ENCODE measurements around the gene NOP9.

NOP9 gene

DNA sequence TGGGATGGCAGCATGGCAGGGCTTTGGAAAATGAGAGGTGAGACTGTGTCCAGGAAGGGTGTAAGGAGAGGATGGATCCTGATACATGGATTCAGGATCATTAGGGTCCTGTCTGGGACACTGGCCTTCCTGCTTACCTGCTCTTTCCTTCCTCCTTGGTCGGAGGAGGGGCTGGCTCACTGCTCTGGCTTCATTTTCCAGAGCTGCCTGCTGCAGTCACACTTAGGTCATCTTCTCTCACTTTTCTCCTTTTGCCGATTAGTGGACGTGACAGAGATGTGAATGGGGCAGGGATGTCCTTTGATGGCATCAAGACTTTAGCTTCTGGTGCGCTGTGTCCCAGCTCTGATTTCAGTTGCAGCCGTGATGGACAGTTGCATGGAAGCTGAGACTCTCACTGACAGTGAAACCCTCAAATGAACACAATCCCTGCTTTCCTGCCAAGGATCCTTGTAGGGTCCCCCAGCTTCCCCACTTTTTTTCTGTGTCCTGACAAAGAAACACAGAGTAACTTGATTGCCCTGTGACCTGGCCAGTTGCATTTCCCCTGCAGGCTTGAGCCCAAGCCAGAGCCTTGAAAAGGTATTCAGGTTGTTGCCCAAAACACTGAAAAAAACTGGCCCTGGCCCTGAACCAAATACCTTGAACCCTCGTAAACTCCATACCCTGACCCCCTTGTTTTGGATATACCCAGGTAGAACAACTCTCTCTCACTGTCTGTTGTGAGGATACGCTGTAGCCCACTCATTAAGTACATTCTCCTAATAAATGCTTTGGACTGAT, 8.9 kb downstream of the NOP9 start:
- no peak for DNase-seq (ENCODE audit: low spot score)

DNA sequence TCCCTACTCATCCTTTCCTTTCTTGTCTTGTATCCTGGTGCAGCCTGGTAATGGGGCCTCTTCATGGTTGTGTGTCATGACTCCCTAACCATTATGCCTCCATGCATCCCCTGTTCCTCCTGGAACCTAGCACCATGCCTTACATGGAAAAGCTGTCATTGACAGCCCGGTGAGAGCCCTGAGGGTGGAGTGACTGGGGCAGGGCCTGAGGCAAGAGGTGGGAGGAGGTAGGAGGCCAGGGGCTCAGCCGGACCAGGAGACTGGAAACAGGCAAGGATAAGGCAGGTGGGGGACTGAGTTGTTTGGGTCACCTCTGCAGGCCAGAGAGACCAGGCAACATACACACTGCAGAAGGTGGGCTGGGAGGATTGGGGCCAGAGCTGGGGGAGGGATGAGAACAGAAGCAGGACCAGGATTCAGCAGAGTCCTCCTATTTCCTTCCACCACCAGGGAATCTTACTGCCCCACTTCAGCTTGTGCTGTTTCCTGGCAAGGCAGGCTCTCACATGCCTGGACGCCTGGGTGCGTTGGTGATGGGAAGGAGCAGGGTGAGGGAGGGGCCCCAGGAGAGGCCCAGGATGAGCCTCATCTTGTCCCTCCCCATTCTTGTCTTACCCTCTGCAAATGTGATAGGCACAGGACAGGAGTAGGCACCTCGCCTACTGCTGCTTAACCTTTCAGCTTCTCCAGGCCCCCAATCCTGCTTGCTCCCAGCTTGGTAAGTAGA, 10.1 kb downstream of the NOP9 start, which contains the start of gene LTB4R2:
Gene LTB4R2 (plus strand): TSS at position 603 of the 727 bp plus-strand sequence. CDS start 525 bp downstream, outside the sequence.
- no peak for DNase-seq (ENCODE audit: low spot score)

DNA sequence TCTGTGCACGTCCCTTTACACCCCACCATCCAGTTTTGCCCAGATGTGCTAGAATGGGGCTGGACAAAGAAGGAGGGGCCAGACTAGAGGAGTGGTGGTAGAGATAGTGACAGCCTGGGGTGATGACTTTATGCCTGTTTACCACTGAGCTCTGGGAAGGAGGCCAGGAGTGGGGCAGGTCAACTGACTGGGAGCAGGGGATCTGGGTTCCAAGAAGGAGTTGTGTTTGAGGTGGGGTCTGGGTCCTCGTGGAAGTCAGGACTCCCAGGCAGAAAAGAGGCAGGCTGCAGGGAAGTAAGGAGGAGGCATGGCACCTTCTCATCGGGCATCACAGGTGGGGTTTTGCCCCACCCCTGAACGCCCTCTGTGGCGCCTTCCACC, 10.6 kb downstream of the NOP9 start:
- DNase-seq (ENCODE audit: low spot score), result no peak

DNA sequence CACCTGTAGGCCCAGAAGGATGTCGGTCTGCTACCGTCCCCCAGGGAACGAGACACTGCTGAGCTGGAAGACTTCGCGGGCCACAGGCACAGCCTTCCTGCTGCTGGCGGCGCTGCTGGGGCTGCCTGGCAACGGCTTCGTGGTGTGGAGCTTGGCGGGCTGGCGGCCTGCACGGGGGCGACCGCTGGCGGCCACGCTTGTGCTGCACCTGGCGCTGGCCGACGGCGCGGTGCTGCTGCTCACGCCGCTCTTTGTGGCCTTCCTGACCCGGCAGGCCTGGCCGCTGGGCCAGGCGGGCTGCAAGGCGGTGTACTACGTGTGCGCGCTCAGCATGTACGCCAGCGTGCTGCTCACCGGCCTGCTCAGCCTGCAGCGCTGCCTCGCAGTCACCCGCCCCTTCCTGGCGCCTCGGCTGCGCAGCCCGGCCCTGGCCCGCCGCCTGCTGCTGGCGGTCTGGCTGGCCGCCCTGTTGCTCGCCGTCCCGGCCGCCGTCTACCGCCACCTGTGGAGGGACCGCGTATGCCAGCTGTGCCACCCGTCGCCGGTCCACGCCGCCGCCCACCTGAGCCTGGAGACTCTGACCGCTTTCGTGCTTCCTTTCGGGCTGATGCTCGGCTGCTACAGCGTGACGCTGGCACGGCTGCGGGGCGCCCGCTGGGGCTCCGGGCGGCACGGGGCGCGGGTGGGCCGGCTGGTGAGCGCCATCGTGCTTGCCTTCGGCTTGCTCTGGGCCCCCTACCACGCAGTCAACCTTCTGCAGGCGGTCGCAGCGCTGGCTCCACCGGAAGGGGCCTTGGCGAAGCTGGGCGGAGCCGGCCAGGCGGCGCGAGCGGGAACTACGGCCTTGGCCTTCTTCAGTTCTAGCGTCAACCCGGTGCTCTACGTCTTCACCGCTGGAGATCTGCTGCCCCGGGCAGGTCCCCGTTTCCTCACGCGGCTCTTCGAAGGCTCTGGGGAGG, 11.3 kb downstream of the NOP9 start, which contains the start of gene LTB4R:
Gene LTB4R (plus strand): TSS at position 857 of the 959 bp plus-strand sequence. CDS start 4,150 bp downstream, outside the sequence.
- DNase-seq (ENCODE audit: low spot score), result no peak

DNA sequence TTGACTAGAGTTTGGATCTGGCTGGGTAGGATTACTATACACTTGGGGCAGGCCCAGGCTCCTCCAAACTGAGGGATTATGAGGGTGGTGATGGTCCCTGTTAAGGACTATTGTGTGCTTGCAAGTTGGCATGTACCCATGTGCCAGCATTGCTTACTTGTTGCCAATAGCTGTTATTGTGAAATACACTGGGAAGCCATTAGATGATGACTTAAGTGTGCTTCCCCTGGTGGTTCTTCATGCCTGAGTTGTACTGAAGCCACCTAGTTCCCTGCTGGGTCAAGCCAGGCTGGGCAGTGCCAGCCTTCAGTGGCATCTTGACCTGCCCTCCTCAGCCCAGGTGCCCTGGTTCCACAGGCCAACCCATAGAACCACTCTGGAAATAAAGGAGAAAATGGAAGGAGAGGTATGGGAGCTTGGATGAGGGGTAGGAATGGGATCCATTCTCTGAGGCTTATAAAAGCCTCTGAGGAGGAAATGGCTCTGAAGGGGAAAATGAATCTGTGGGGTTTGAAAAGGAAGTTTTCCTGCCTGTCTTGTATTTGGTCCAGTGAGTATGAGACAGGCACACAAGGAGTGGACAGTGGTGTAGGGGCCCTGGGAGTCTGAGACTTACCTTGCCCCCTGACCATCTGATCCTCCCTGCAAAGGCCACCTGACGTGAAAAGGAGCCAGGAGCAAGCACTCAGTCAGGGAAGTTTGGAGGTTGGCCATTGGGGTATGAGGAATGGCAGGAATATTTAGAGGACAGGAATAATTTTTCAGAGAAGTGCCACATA, 12.4 kb downstream of the NOP9 start:
- no peak for DNase-seq (ENCODE audit: low spot score)

DNA sequence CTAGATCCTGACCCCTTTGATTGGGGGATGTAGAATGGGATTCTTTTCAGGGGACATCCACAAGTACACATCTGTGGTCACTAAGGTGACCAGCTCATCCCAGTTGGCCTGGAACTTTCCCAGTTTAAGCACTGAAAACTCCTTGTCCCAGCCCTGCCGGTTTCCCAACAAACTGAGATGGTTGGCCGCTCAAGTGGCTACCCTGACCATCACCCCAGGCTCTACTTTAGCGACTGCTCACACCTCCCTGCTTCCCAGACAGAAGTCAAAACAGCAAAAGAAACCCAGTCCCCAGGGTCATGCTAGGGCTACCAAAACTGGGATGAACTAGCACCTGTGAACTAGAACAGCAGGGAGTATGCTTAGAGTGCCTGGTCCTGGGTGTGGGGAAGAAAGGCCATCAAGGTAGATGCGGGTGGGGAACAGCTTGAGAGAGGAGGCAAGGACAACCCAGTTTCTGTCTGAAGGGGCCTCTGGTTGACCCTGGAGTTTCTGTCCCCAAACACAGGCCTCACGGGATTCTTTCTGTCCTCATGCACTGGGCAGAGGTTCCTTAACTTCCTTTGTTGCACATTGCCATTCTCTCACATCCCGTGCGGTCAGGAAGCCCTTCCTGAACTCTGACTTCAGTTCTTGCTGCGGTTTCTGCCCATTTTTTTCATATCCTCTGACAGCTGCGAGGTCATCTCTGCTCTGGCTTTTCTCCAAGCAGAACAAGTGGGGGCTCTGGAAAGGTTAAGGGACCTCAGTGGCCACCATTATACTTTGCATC, 13.3 kb downstream of the NOP9 start:
- DNase-seq (ENCODE audit: low spot score), result no peak

DNA sequence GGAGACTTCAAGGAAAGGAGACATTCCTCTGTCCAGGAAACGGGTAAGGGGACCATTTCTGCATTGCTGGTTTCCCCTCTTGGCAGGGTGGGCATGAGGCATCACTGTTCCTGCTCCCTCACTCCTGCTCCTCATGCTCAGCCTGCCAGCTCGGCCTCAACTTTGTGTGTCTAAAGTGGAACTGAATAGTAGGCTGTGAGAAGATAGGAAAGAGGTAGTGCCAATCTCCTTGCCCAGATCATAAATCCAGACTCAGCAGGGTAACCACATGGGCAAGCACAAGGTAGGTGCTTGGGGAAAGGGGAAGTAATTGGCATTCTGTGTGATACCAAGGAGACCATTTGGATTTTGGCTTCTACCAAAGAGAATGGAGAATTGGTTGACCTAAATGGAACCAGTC, 14.3 kb downstream of the NOP9 start:
- DNase-seq (ENCODE audit: low spot score), result no peak

DNA sequence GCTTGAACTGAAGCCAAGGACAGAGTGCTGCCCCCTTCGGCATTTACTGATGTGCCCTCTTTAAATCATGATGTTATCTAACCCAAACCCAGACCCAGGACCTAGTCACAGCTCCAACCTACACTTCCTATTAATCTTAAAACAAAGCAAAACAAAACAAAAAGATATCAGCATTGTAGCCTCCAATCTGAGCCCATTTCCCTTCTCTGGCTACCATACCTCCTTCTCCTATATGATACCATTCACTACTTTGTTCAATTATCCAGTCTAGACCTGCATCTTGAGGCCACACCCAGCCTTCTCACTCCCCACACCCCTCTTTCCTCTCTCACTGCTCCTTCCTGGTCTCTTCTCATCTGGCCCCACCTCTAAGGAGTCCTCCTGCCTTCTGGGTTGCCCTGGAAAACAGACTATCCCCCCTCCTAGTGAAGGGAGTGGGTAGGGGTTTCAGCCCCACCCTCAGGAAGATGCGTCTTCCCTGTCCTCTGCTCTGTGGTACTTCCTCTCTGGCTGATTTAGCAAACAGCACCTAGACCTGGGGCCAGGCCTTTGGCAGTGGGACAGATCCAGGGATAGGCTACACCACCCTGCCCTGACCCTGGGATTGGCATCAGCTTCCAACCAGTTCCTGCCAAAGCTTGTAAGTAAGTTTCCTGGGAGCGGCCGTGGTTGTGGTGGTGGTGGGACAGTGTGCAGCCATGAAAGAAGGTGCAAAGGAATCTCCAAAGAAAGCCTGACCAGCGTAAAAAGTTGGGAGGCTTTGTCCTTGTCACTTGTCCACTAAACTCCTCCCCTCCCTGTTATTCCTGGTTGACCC, 14.9 kb downstream of the NOP9 start:
- no peak for DNase-seq (ENCODE audit: low spot score)

DNA sequence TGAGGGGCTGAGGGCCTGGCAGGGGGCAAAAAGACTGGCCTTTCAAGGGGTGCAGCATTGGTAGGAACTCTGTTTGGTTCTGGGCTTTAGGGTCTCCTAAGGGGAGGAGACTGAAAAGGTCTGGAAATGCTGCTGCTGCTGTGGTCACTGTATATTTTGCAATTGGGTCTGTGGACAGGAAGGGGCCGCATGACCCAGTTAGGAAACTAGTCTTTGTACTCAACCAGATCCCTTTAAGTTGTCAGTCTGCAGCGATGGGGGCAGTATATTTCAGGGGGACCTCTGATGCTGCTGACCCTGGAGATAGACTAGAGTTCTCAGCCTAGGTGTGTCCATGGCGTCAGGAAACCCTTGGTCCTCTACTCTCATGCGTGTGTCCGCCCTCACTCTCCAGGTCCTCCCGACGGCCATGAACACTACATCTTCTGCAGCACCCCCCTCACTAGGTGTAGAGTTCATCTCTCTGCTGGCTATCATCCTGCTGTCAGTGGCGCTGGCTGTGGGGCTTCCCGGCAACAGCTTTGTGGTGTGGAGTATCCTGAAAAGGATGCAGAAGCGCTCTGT, 15.7 kb downstream of the NOP9 start:
- no peak for DNase-seq (ENCODE audit: low spot score)

DNA sequence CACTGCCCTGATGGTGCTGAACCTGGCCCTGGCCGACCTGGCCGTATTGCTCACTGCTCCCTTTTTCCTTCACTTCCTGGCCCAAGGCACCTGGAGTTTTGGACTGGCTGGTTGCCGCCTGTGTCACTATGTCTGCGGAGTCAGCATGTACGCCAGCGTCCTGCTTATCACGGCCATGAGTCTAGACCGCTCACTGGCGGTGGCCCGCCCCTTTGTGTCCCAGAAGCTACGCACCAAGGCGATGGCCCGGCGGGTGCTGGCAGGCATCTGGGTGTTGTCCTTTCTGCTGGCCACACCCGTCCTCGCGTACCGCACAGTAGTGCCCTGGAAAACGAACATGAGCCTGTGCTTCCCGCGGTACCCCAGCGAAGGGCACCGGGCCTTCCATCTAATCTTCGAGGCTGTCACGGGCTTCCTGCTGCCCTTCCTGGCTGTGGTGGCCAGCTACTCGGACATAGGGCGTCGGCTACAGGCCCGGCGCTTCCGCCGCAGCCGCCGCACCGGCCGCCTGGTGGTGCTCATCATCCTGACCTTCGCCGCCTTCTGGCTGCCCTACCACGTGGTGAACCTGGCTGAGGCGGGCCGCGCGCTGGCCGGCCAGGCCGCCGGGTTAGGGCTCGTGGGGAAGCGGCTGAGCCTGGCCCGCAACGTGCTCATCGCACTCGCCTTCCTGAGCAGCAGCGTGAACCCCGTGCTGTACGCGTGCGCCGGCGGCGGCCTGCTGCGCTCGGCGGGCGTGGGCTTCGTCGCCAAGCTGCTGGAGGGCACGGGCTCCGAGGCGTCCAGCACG, 16.4 kb downstream of the NOP9 start:
- DNase-seq (ENCODE audit: low spot score), result peak; percentile 65

DNA sequence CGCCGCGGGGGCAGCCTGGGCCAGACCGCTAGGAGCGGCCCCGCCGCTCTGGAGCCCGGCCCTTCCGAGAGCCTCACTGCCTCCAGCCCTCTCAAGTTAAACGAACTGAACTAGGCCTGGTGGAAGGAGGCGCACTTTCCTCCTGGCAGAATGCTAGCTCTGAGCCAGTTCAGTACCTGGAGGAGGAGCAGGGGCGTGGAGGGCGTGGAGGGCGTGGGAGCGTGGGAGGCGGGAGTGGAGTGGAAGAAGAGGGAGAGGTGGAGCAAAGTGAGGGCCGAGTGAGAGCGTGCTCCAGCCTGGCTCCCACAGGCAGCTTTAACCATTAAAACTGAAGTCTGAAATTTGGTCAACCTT, 16.9 kb downstream of the NOP9 start:
- DNase-seq (ENCODE audit: low spot score), result no peak

DNA sequence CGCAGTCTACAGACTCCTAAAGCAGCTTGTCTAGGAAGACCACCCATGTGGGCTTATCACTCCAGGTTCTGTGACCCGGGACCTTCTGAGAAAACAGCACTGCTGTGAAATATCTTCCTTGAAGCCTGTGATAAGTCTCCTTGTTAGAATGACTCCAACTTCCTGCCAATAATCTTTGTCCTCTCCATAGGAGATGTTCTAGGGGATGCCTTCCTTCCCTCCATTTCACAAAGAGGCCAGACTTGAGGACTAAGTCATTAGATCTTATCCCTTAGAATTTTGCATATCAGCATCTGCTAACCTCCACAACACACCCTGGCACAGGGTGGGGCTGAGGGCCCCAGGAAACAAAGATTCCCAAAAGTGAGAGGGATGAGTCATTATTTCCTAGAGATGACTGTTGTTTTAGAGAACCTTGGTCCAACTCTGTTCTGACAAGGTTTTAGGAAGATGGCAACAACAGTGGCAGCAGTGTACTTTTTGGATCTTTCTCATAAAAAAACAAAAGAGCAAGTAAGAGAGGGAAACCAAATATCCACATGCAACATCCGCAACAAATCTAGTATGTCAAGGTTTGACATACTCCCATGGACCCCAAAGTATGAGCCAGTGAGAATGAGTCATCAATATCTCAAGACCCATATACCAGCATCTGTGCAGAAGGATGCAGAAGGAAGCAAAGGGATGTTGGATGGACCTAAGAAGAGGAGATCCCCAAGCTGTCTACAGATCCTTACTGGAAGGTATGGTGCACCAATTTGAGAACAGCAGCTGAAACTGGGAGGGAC, 17.7 kb downstream of the NOP9 start:
- no peak for DNase-seq (ENCODE audit: low spot score)

DNA sequence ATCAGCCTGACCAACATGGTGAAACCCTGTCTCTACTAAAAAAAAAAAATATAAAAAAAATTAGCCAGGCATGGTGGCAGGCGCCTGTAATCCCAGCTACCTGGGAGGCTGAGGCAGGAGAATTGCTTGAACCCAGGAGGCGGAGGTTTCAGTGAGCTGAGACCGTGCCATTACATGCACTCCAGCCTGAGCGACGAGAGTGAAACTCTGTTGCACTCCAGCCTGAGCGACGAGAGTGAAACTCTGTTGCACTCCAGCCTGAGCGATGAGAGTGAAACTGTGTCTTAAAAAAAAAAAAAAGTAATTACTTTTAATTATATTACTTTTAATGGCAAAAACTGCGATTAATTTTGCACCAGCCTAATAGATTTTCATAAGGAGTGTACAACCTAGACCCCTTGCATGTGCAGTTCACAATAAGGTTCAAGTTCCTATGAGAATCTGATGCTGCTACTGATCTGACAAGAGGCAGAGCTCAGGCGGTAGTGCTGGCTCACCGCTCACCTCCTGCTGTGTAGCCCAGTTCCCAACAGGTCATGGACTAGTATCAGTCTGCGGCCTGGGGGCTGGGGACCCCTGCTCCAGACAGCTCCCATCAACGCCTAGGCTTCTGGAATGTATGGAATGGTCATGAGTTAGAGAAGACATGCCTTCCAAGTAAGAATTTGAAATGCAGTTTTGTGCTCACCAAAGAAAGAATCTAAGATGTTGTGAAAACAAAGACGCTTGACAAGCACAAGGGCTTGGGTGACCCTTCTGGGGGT, 21.7 kb downstream of the NOP9 start:
- DNase-seq (ENCODE audit: low spot score), result no peak

DNA sequence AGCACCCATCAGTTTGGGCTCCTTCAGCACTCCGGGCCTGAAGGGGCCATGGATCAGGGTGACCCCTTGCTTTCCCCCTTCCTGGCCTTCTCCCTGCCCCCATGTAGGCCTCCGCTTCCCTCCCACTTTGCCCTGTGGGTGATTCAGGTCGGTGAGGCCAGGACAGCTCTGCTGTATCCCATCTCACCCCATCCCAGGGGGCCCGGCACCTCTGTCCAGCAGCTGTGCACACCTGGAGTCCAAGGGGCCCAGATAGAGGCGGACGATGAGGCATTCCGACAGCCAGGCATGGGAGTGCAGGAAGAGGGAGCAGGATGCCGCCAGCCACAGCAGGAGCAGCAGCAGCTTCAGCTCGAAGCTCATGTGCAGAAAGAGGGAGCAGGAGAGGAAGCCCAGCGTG, 23.0 kb downstream of the NOP9 start:
- no peak for DNase-seq (ENCODE audit: low spot score)

DNA sequence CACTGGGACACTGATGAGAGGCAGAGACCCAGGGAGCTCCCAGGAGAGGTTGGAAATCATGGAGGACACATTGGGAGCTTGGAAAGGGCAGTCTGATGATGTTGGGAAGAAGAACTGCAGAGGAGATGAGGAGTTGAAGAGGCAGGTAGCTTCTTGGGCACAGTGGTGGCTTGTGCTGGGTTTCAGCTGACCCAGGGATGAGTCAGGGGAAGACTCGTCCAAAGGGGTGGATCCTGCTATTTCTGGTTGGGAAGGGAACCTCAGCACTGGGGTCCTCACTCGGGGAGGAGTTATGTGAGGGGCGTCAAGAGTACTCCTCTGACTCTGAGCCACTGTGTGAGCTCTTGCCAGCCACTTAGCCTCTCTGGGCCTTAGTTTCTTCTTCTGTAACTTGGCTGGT, 23.7 kb downstream of the NOP9 start:
- no peak for DNase-seq (ENCODE audit: low spot score)

DNA sequence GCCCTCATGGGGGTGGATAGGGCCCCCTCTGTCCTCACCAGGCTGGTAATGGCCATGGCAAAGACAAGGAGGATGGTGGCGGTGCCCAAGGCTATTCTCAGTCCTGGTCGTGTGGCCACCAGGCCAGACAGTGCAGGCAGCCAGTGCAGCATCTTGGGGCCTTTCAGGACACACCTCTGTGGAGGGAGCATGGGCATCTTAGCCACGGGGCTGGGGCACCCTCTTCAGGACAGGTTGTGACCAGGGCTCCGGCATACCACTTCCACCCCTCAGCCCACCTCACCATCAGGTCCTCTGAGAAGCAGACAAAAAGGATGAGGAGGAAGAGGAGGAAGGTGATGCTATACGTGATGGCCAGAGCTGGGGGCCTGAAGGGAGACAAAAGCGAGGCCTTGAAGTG, 24.4 kb downstream of the NOP9 start:
- DNase-seq (ENCODE audit: low spot score), result no peak

DNA sequence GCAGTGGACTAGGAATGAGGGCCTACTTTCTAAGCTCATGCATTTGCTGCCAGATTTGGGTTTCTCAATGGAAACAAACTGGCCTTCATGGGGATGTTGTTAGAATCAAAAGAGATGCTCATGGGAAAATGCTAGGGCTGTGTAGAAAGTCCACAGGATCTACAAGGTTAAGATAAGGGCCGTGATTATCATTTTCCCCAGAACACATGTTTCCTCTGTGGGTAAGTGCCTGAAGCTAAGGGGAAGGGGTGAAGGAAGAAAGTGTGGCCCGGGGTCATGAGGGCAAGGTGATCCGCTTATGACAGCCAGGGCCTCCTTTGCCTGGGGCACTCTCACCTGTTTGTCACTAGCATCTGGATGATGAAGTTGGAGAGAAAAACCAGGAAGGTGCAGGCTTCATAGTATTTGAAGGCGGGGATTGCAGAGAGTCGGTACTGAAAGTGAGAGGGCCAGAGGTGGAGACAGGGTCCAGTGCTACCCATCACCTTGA, 25.4 kb downstream of the NOP9 start:
- no peak for DNase-seq (ENCODE audit: low spot score)

Measured in iPS-NIHi11 (cell line).